Stimulated activated CD8-positive, alpha-beta memory T cell treated with anti-CD3 and anti-CD28 coated beads, Interleukin-4, amount 100 ng/mL, for 48 hours (primary cell): ENCODE data around the gene CKAP4.
"Not testable (repeated sequence)": the region's sequence is repeated elsewhere in the genome, so short reads cannot be mapped to it uniquely, and the experiment has no call there.

Experiments used
- DNase-seq: peaks from one replicate; pipeline ENCODE4 v3.0.0-alpha.2; 2020

Gene CKAP4

GRCh38 chr12:106247674-106248311 is at the start of gene CKAP4:
TSS of gene CKAP4 (minus strand) at chr12:106248020. CDS start at chr12:106247851, 169 bp downstream.
- peak; percentile 53 for DNase-seq

- DNase-seq, result no peak
Measured at GRCh38 chr12:106297075-106297474, 49.3 kb upstream of the CKAP4 start.

GRCh38 chr12:106296179-106296877 is 48.5 kb upstream of the CKAP4 start:
- no peak for DNase-seq

GRCh38 chr12:106292339-106292738 is 44.5 kb upstream of the CKAP4 start:
- DNase-seq, result no peak

GRCh38 chr12:106291342-106291741 is 43.5 kb upstream of the CKAP4 start:
- no peak for DNase-seq

- no peak for DNase-seq
Measured at GRCh38 chr12:106290666-106291065, 42.8 kb upstream of the CKAP4 start.

- no peak for DNase-seq
Measured at GRCh38 chr12:106289196-106289681, 41.4 kb upstream of the CKAP4 start.

- peak; percentile 41 for DNase-seq
Measured at GRCh38 chr12:106288494-106289195, 40.8 kb upstream of the CKAP4 start.

GRCh38 chr12:106288101-106288493 is 40.3 kb upstream of the CKAP4 start:
- no peak for DNase-seq

- no peak for DNase-seq
Measured at GRCh38 chr12:106287364-106287763, 39.5 kb upstream of the CKAP4 start.

- DNase-seq, result not testable (repeated sequence)
Measured at GRCh38 chr12:106286576-106287162, 38.8 kb upstream of the CKAP4 start.

GRCh38 chr12:106285982-106286381 is 38.2 kb upstream of the CKAP4 start:
- no peak for DNase-seq

- DNase-seq, result no peak
Measured at GRCh38 chr12:106284358-106285105, 36.7 kb upstream of the CKAP4 start.

GRCh38 chr12:106282457-106283097 is 34.8 kb upstream of the CKAP4 start:
- DNase-seq, result peak; percentile 53

- no peak for DNase-seq
Measured at GRCh38 chr12:106281804-106282203, 34.0 kb upstream of the CKAP4 start.

GRCh38 chr12:106281056-106281782 is 33.4 kb upstream of the CKAP4 start:
- DNase-seq, result no peak

GRCh38 chr12:106280106-106280505 is 32.3 kb upstream of the CKAP4 start:
- DNase-seq, result no peak

GRCh38 chr12:106276032-106276740 is 28.4 kb upstream of the CKAP4 start:
- no peak for DNase-seq

GRCh38 chr12:106275458-106275857 is 27.6 kb upstream of the CKAP4 start:
- no peak for DNase-seq

- no peak for DNase-seq
Measured at GRCh38 chr12:106274575-106275121, 26.8 kb upstream of the CKAP4 start.
